Measurements from ENCODE around the gene RNF146.
"Not testable (repeated sequence)": the region's sequence is repeated elsewhere in the genome, so short reads cannot be mapped to it uniquely, and the experiment has no call there.

Gene RNF146, protein sequence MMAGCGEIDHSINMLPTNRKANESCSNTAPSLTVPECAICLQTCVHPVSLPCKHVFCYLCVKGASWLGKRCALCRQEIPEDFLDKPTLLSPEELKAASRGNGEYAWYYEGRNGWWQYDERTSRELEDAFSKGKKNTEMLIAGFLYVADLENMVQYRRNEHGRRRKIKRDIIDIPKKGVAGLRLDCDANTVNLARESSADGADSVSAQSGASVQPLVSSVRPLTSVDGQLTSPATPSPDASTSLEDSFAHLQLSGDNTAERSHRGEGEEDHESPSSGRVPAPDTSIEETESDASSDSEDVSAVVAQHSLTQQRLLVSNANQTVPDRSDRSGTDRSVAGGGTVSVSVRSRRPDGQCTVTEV

DNA sequence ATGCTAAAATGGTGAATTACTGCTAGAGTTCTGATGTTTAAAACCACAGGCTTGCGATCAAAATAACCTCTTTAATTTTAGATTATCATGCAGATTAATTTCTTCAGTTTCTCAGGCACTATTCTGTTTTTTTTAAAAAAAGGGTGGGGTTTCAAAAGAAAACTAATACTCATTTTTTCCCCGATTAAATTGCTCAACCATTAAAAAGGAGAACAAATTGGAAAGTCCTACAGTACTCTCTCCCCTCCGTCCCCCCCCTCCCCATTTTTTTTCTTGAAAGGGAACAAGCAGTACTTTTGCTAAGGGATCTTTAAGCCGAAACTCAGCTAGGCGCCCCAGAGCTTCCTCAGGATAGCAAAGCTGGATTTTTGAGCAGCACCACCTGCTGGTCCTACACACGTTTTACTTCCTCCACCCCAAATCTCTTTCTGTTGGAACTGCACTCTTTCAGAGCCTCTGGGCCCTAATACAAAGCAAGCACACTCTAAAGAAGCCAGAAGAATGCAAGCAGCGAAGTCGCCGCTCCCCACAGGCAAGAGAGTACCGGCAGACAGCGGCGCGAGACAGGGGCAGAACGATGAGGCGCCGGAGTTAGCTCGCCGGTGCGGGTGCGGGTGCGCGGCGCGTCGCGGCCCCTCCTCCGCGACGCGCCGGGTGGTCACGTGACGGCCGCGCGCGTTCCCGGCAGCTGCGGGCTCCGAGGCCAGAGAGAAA, at the start of gene RNF146:
Gene RNF146, plus strand, starts transcription at position 687 of the 714 bp plus-strand sequence. CDS start 13,475 bp downstream, outside the sequence.
- FAIRE-seq (peak; percentile 58), DNase-seq (ENCODE audit: insufficient read length, low spot score) (peak; percentile 44)
- no peak for TF ChIP-seq POLR2A (IDR thresholded peaks at IDR 0.05; ENCODE audit: low read depth, low read length)

DNA sequence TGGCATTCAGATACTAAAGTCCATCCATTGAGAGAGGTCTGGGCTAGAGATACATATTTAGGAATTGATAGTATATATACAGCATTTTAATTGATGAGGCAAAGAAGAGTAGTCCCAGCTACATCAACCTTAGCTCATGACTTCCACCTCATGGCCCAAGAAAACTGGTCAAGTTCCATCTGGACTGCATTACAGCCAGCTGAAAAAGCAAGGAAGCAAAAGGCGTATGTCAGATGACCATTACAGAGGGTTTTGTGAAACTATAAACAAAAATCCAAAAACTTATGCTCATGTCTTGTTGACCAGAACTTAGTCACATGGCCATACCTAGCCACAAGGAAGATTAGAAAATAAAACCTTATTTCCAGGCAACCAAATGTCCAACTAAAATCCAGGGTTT, 46.8 kb upstream of the RNF146 start:
- FAIRE-seq (no peak), DNase-seq (ENCODE audit: insufficient read length, low spot score) (no peak)
- no peak for TF ChIP-seq POLR2A (IDR thresholded peaks at IDR 0.05; ENCODE audit: low read depth, low read length)

DNA sequence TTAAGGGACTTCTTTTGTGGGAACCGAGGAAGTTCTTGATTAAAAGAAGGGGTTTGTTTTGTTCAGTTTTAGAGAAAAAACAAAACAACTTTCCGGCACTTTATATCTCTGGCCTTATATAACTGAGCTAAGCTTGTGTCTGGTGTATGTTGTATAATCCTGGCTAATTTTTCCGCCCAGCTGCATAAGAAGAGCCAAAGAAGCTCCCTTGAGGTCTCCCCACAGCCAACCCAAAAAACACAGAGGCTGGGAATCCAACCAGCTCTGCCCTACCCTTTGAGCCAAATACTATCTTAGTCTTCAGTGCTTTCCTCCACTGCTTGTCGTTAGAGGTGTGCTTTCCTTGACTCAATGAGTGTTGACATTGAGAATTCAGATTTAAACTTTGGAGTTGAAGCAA, 45.5 kb upstream of the RNF146 start:
- FAIRE-seq: no peak
- no peak for DNase-seq (ENCODE audit: insufficient read length, low spot score)
- TF ChIP-seq POLR2A (IDR thresholded peaks at IDR 0.05; ENCODE audit: low read depth, low read length): no peak

DNA sequence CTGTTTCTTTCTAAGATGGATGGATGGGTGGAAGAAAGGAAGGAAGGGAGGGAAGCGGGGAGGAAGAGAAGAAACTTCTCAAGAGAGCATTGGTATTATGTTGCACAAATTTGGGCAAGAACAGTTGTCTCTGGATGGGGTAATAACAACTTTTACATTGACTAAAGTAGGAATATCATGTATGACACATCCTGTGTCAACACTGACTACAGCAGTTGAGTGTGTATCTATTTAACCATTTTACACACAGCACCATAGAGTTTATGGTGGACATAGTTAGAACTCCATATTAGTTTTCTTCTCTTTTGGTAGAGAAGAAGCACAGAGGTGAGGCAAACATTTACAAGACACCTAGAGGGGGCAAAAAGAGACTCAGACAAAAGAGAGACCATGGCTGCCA, 44.2 kb upstream of the RNF146 start:
- DNase-seq (ENCODE audit: insufficient read length, low spot score) (no peak), FAIRE-seq (no peak)
- TF ChIP-seq POLR2A (IDR thresholded peaks at IDR 0.05; ENCODE audit: low read depth, low read length): no peak

DNA sequence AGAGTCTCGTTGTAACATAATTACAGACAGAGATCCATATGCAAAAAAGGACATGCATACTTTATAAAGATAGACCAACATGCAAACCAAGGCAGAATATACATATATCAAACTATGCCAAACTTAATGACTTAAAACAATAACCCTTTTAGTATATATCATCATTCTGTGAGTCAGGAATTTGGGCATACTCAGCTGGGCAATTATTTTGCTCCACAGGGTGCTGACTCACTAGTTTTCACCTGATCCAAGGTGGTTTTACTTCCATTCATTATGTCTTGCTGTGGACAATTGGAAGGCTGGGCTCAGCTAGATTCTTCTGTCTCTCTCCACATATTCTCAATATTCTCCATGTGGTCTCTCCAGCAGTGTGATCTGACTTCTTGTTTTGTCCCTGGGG, 41.2 kb upstream of the RNF146 start:
- DNase-seq (ENCODE audit: insufficient read length, low spot score): no peak
- no peak for FAIRE-seq
- TF ChIP-seq POLR2A (IDR thresholded peaks at IDR 0.05; ENCODE audit: low read depth, low read length): no peak

DNA sequence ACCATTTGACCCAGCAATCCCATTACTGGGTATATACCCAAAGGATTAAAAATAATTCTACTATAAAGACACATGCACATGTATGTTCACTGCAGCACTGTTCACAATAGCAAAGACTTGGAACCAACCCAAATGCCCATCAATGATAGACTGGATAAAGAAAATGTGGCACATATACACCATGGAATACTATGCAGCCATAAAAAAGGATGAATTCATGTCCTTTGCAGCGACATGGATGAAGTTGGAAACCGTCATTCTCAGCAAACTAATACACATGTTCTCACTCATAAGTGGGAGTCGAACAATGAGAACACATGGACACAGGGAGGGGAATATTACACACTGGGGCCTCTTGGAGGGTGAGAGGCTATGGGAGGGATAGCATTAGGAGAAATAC, 32.8 kb upstream of the RNF146 start:
- FAIRE-seq: not testable (repeated sequence)

DNA sequence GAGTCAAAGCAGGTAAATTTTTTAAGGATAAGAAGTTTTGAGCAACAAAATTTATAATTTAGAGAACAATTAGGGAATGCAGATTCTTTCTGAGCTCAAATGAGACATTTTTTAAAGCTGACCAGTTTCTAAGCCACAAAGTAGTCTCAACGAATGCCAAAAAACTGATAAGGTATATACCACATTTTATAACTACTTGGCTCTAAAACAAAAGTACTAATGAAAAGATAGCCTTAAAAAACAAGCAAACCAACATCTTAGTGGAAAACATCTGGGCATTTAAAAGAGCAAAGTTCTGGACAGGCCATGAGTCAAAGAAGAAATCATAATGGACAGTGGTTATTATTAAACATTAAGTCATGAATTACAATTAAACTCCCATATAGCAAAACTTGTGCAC, 23.2 kb upstream of the RNF146 start:
- DNase-seq (ENCODE audit: insufficient read length, low spot score) (no peak), FAIRE-seq (no peak)
- TF ChIP-seq POLR2A (IDR thresholded peaks at IDR 0.05; ENCODE audit: low read depth, low read length): no peak

More for the DNA sequence above, 32.8 kb upstream of the RNF146 start:
- DNase-seq (ENCODE audit: insufficient read length, low spot score): not testable (repeated sequence)

DNA sequence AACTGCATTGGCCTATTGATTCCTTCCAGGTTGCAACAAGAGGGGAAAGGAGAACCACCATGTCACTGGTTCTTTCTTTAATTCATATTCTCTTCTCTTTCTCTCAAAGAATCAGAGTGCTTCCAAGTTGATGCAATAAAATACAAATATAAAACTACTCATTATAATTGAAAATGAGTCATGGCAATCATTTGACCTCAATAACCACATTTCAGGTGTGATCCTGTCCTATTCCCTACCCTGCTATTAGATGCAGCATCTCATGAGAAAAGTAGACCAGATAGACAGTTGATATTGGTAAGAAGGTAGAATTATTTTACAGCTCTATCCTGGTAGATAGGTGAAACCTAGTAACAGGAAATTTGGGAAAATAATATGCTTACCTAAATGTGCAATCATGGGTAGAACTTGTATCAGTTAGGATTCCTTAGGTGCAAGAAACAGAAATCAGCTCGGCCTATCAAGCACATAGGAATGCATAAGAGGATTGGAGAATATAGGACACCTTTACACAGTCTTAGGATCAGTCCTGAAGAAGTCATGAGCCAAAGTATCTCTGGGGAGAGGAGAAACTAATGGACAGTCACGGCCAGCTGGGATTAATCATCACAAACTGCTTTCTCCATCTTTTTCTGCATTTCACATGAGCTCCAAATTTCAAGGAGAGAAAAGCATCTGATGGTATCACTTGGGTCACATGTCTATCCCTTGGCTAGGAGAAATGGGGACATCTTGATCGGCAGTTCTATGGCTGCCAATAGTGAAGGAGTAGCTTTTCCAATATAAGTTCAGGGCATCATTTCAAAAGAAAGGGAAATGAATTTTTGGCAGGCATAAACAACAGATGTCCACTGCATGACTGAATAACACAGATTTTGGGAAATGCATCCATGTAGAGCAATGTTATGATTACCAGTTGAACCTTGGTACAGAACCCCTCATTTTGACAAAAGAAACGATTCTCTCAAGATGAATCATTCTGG, 19.3 kb upstream of the RNF146 start:
- TF ChIP-seq POLR2A (IDR thresholded peaks at IDR 0.05; ENCODE audit: low read depth, low read length): no peak
- DNase-seq (ENCODE audit: insufficient read length, low spot score) (no peak), FAIRE-seq (no peak)

DNA sequence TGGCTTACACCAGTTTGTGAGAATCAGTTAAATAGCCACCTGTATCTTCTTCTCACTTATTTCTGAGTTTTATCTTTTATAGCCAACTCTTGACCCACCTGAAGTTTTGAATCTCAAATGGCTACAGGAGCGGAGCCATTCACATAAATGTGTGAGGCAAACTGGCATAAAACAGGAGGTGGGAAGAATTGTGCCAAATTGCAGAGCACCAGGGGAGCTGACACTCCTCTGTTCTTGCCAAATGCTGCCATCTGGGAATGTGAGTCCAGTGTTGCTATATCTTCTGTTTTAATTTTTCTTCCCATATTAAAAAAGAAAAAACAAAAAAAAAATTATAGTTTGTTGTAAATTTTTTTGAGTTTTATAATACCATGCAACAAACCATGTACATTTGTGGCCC, 17.0 kb upstream of the RNF146 start:
- FAIRE-seq (no peak), DNase-seq (ENCODE audit: insufficient read length, low spot score) (no peak)
- no peak for TF ChIP-seq POLR2A (IDR thresholded peaks at IDR 0.05; ENCODE audit: low read depth, low read length)

DNA sequence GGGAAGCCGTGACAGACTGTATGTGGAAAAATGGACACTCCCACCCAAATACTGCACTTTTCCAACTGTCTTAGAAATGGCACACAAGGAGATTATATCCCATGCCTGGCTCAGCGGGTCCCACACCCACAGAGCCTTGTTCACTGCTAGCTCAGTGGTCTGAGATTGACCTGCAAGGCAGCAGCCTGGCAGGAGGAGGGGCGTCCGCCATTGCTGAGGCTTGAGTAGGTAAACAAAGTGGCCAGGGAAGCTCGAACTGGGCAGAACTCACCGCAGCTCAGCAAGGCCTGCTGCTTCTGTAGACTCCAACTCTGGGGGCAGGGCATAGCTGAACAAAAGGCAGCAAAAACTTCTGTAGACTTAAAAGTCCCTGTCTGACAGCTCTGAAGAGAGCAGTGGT, 11.4 kb upstream of the RNF146 start:
- DNase-seq (ENCODE audit: insufficient read length, low spot score) (no peak), FAIRE-seq (no peak)
- no peak for TF ChIP-seq POLR2A (IDR thresholded peaks at IDR 0.05; ENCODE audit: low read depth, low read length)

DNA sequence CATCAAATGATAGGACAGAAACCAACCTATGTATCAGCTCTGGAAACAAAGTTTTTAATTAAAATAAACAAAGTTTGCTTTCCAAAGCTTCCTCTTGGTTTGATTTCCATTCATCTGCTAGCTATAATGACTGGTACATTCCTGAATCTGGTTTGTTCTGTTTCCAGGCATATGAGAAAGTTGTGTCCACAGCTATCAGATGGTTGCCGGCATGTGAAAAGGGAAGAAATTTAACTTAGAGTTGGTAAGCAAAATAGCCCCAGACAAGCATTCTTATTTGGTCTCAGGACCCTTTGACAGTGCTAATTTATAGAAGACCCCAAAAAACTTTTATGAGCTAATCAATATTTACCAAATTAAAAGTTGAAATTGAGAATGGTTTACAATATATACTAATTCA, 3.8 kb upstream of the RNF146 start:
- FAIRE-seq (no peak), DNase-seq (ENCODE audit: insufficient read length, low spot score) (no peak)
- no peak for TF ChIP-seq POLR2A (IDR thresholded peaks at IDR 0.05; ENCODE audit: low read depth, low read length)

DNA sequence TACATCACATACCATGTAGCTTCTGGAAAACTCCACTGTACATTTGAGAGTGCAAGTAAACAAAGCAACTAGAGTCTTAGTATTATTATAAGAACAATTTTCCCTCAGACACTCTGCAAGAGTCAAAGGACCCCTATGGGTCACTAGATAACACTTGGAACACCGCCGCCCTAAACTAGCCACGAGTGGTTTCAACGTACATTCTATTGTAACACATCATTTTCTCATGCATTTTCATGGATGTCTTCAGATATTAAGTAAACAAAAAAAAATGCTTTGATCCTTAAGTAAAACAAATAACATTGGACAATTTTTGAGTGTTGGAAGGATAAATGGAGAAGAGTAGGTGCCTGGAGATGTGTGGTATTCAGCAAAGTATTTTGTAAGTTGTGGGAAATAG, 3.2 kb upstream of the RNF146 start:
- DNase-seq (ENCODE audit: insufficient read length, low spot score): no peak
- FAIRE-seq: no peak
- TF ChIP-seq POLR2A (IDR thresholded peaks at IDR 0.05; ENCODE audit: low read depth, low read length): no peak

DNA sequence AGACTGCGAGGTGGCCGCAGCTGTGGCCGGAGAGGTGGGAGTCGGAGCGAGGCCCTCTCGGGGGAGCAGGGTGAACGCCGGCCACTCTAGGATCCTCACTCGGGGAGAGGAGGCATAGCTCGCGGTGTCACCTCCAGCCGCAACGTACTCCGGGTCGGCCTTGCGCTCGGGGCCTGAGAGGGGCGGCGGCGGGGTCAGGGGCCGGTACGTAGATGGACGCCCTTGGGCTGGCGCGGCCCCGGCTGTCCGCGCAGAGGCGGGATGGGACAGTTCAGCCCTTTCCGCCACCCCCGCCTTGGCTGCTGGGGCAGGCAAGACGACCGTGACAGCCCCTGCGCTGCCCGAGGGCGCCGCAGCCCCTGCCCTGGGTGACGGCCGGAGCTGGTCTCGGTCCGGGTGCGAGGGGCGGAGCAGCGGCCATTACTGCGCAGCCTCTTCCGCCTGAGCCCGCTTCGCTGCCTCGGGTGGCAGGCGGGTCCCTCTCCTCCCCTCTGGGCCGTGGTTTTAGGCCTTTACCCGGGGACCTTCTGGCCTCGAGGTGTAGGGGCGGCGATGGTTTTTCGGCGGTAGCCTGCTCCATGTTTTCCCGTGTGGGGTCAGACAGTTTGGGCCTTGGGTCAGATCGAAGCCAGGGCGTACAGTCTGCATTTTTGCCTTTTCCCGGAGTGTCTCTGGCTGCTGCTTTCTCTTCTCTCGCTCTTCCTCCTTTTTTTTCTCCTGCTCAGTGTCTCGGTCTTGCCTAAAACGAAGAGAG, 405 bp downstream of the RNF146 start:
- peak; percentile 40 for DNase-seq (ENCODE audit: insufficient read length, low spot score)
- peak; percentile 81 for TF ChIP-seq POLR2A (IDR thresholded peaks at IDR 0.05; ENCODE audit: low read depth, low read length)
- no peak for FAIRE-seq

Data from H54 (cell line).